B cell (primary cell): ENCODE data around the gene CPA5.

Source experiments
- CTCF ChIP-seq: fragments of 200-600 bp; IDR thresholded peaks from one replicate; pipeline ENCODE4 v1.8.0; 2022; ENCODE audit warnings: antibody characterized with exemption, mild to moderate bottlenecking
- EZH2 ChIP-seq: IDR thresholded peaks from 2 replicates; pipeline ENCODE4 v1.6.1; 2012; ENCODE audit warnings: borderline replicate concordance, low read depth, mild to moderate bottlenecking, moderate library complexity, low read length; ENCODE audit not compliant: insufficient read depth, poor library complexity, severe bottlenecking

GRCh38 chr7:130362251-130362816 is 17.7 kb downstream of the CPA5 start:
- TF ChIP-seq CTCF (no peak), EZH2 (no peak)
